ENCODE measurements around the gene DBX1.

The DBX1 gene

GRCh38 chr11:20120134-20120925 lies 39.9 kb downstream of the DBX1 start:
- DNase-seq: no peak

- DNase-seq: no peak
These were observed 41.0 kb downstream of the DBX1 start for GRCh38 chr11:20119315-20119714.

- DNase-seq: no peak
These were observed 42.1 kb downstream of the DBX1 start for GRCh38 chr11:20118209-20118608.

- no peak for DNase-seq
These were observed 43.0 kb downstream of the DBX1 start for GRCh38 chr11:20117291-20117690.

GRCh38 chr11:20116825-20117224 lies 43.5 kb downstream of the DBX1 start:
- no peak for DNase-seq

- DNase-seq: no peak
These were observed 45.7 kb downstream of the DBX1 start for GRCh38 chr11:20114588-20114987.

GRCh38 chr11:20113149-20113438 lies 47.2 kb downstream of the DBX1 start:
- DNase-seq: peak; percentile 5

- DNase-seq: peak; percentile 17
These were observed 47.8 kb downstream of the DBX1 start for GRCh38 chr11:20112291-20113148.

GRCh38 chr11:20111871-20112270 lies 48.4 kb downstream of the DBX1 start:
- no peak for DNase-seq

- peak; percentile 20 for DNase-seq
These were observed 49.2 kb downstream of the DBX1 start for GRCh38 chr11:20110908-20111669.

- DNase-seq: no peak
These were observed 50.4 kb downstream of the DBX1 start for GRCh38 chr11:20109731-20110445.

Data from inflammatory macrophage treated with lipopolysaccharide for 4 hours (primary cell).